ENCODE data around the gene MPDU1. TPM values are rescaled to one million over a fixed set of nuclear protein-coding genes. Genes with fewer than 3 reads are reported as not detected.
"Not testable (repeated sequence)": the region's sequence is repeated elsewhere in the genome, so short reads cannot be mapped to it uniquely, and the experiment has no call there.

The MPDU1 gene
- total RNA-seq, 1 donor from 2014 or later = 167 TPM

GRCh38 chr17:7592422-7593021 lies 8.9 kb downstream of the MPDU1 start:
- peaks cover 14% of the 10 kb centered on the region for H3K27me3 Mint-ChIP-seq (ENCODE audit: insufficient read depth, low read depth)
- no peak overlapping the region for H3K4me3 ChIP-seq
- no peaks in the 10 kb centered on the region for H3K9me3 ChIP-seq (ENCODE audit: low read depth)
- H3K36me3 ChIP-seq = peaks cover 3% of the 10 kb centered on the region
- no peak overlapping the region for H3K4me2 ChIP-seq
- H3K4me3 Mint-ChIP-seq = peak overlapping the region; percentile 13
- no peak for DNase-seq (ENCODE audit: low spot score)
- H3K27me3 ChIP-seq = no peaks in the 10 kb centered on the region
- peaks cover 8% of the 10 kb centered on the region for H3K79me2 ChIP-seq (ENCODE audit: low read depth)
- H3K9ac ChIP-seq = no peak overlapping the region
- H4K20me1 ChIP-seq (ENCODE audit: low read depth) = peaks cover 5% of the 10 kb centered on the region
- H2AFZ ChIP-seq (replicated peaks) = no peak overlapping the region
- H3K36me3 Mint-ChIP-seq = peaks cover 42% of the 10 kb centered on the region
- H3K9me3 Mint-ChIP-seq = no peaks in the 10 kb centered on the region
- peaks cover 10% of the 10 kb centered on the region for H3K4me1 Mint-ChIP-seq
- H3K4me1 ChIP-seq = peaks cover 40% of the 10 kb centered on the region
- peaks cover 64% of the 10 kb centered on the region for H3F3A ChIP-seq (ENCODE audit: low read depth)
- H3K27ac Mint-ChIP-seq = no peak overlapping the region
- H3K27ac ChIP-seq = peak overlapping the region; percentile 99
- TF ChIP-seq EZH2 (IDR thresholded peaks at IDR 0.05) (no peak), CTCF (IDR thresholded peaks at IDR 0.05) (no peak), EZH2phosphoT487 (IDR thresholded peaks at IDR 0.05) (no peak)

- H3K4me3 Mint-ChIP-seq = peak overlapping the region; percentile 47
- no peaks in the 10 kb centered on the region for H3K27me3 ChIP-seq
- peaks cover 43% of the 10 kb centered on the region for H3K36me3 Mint-ChIP-seq
- H3K9ac ChIP-seq = no peak overlapping the region
- no peaks in the 10 kb centered on the region for H3K9me3 ChIP-seq (ENCODE audit: low read depth)
- TF ChIP-seq EZH2 (IDR thresholded peaks at IDR 0.05) (no peak), CTCF (IDR thresholded peaks at IDR 0.05) (no peak), EZH2phosphoT487 (IDR thresholded peaks at IDR 0.05) (no peak)
- no peak overlapping the region for H3K4me2 ChIP-seq
- H4K20me1 ChIP-seq (ENCODE audit: low read depth) = peaks cover 5% of the 10 kb centered on the region
- H3K4me1 ChIP-seq = peaks cover 40% of the 10 kb centered on the region
- peak overlapping the region; percentile 99 for H3K27ac ChIP-seq
- no peaks in the 10 kb centered on the region for H3K9me3 Mint-ChIP-seq
- no peak overlapping the region for H2AFZ ChIP-seq (replicated peaks)
- peaks cover 8% of the 10 kb centered on the region for H3K79me2 ChIP-seq (ENCODE audit: low read depth)
- no peak overlapping the region for H3K4me3 ChIP-seq
- H3K36me3 ChIP-seq = peaks cover 3% of the 10 kb centered on the region
- H3F3A ChIP-seq (ENCODE audit: low read depth) = peaks cover 64% of the 10 kb centered on the region
- H3K27ac Mint-ChIP-seq = peak overlapping the region; percentile 46
- H3K27me3 Mint-ChIP-seq (ENCODE audit: insufficient read depth, low read depth) = peaks cover 12% of the 10 kb centered on the region
- peaks cover 10% of the 10 kb centered on the region for H3K4me1 Mint-ChIP-seq
- DNase-seq (ENCODE audit: low spot score) = no peak
Observed at GRCh38 chr17:7593296-7593695, 9.6 kb downstream of the MPDU1 start.

- not testable (repeated sequence) for H3K9me3 ChIP-seq (ENCODE audit: low read depth); H3K9ac ChIP-seq; H3K27ac Mint-ChIP-seq; H3K36me3 ChIP-seq; H4K20me1 ChIP-seq (ENCODE audit: low read depth); H3K79me2 ChIP-seq (ENCODE audit: low read depth); H3K4me1 Mint-ChIP-seq; H3K4me3 Mint-ChIP-seq; H3K27ac ChIP-seq; H3K27me3 Mint-ChIP-seq (ENCODE audit: insufficient read depth, low read depth); H3K4me2 ChIP-seq; H3K9me3 Mint-ChIP-seq; H2AFZ ChIP-seq (replicated peaks); H3K4me3 ChIP-seq; DNase-seq (ENCODE audit: low spot score); H3K27me3 ChIP-seq
- peaks cover 45% of the 10 kb centered on the region for H3K36me3 Mint-ChIP-seq
- Histone ChIP-seq H3F3A (ENCODE audit: low read depth) (peaks cover 22% of the 10 kb centered on the region), H3K4me1 (peaks cover 10% of the 10 kb centered on the region)
Observed at GRCh38 chr17:7597561-7597960, 13.9 kb downstream of the MPDU1 start.

- H3K36me3 Mint-ChIP-seq = peaks cover 44% of the 10 kb centered on the region
Observed at GRCh38 chr17:7606280-7606679, 22.6 kb downstream of the MPDU1 start.

More at GRCh38 chr17:7606280-7606679, 22.6 kb downstream of the MPDU1 start:
- Histone ChIP-seq H3F3A (ENCODE audit: low read depth) (no peaks in the 10 kb centered on the region), H3K27me3 (no peaks in the 10 kb centered on the region), H3K9ac (no peak overlapping the region), H3K36me3 (peaks cover 6% of the 10 kb centered on the region), H3K79me2 (ENCODE audit: low read depth) (peaks cover 54% of the 10 kb centered on the region), H3K9me3 (ENCODE audit: low read depth) (no peaks in the 10 kb centered on the region), H3K4me1 (no peaks in the 10 kb centered on the region), H3K27ac (no peak overlapping the region), H3K4me3 (no peak overlapping the region), H3K4me2 (no peak overlapping the region), H4K20me1 (ENCODE audit: low read depth) (peaks cover 58% of the 10 kb centered on the region), H2AFZ (replicated peaks) (no peak overlapping the region)
- Mint-ChIP-seq H3K9me3 (no peaks in the 10 kb centered on the region), H3K4me1 (peaks cover 10% of the 10 kb centered on the region), H3K4me3 (no peak overlapping the region), H3K27me3 (ENCODE audit: insufficient read depth, low read depth) (no peaks in the 10 kb centered on the region), H3K27ac (no peak overlapping the region)
- TF ChIP-seq EZH2 (IDR thresholded peaks at IDR 0.05) (no peak), CTCF (IDR thresholded peaks at IDR 0.05) (no peak)
- no peak for DNase-seq (ENCODE audit: low spot score)

Measured in neural progenitor cell (in vitro differentiated cells).